Neutrophil (primary cell): ENCODE data around the gene CD247.

Source experiments
- H3K27ac ChIP-seq: fragments of 200-600 bp; sonication (generic); 2 replicates; pipeline ENCODE4 v1.5.1; 2016; ENCODE audit warnings: mild to moderate bottlenecking, moderate library complexity
- H3K27me3 ChIP-seq: fragments of 200-600 bp; sonication (generic); 2 replicates; pipeline ENCODE4 v1.6.0; 2016; ENCODE audit warnings: mild to moderate bottlenecking
- H3K36me3 ChIP-seq: fragments of 200-600 bp; sonication (generic); 2 replicates; pipeline ENCODE4 v1.5.1; 2017
- H3K4me1 ChIP-seq, 2 experiments: fragments of 200-600 bp in 1 of 2; sonication (generic) in 1 of 2; 1 replicate in 1 of 2; 2 replicates in 1 of 2; pipeline versions ENCODE4 v1.5.1 to v1.6.1; 2013 to 2016; ENCODE audit warnings: low read depth in 1 of 2, low read length in 1 of 2, mild to moderate bottlenecking in 1 of 2, moderate library complexity in 1 of 2; ENCODE audit not compliant: control insufficient read depth in 1 of 2, insufficient read depth in 1 of 2
- H3K4me3 ChIP-seq, 2 experiments: fragments of 200-600 bp in 1 of 2; sonication (generic) in 1 of 2; 1 replicate in 1 of 2; 2 replicates in 1 of 2; pipeline ENCODE4 v1.5.1; 2013 to 2016; ENCODE audit warnings: low read depth in 1 of 2, low read length in 1 of 2, mild to moderate bottlenecking in 1 of 2, moderate library complexity in 1 of 2
- H3K9me3 ChIP-seq: fragments of 200-600 bp; sonication (generic); 2 replicates; pipeline ENCODE4 v1.5.1; 2016
- CTCF ChIP-seq: fragments of 200-600 bp; sonication (generic); IDR thresholded peaks from 2 replicates; pipeline ENCODE4 v1.5.1; 2016; ENCODE audit warnings: antibody characterized with exemption

Gene CD247

DNA sequence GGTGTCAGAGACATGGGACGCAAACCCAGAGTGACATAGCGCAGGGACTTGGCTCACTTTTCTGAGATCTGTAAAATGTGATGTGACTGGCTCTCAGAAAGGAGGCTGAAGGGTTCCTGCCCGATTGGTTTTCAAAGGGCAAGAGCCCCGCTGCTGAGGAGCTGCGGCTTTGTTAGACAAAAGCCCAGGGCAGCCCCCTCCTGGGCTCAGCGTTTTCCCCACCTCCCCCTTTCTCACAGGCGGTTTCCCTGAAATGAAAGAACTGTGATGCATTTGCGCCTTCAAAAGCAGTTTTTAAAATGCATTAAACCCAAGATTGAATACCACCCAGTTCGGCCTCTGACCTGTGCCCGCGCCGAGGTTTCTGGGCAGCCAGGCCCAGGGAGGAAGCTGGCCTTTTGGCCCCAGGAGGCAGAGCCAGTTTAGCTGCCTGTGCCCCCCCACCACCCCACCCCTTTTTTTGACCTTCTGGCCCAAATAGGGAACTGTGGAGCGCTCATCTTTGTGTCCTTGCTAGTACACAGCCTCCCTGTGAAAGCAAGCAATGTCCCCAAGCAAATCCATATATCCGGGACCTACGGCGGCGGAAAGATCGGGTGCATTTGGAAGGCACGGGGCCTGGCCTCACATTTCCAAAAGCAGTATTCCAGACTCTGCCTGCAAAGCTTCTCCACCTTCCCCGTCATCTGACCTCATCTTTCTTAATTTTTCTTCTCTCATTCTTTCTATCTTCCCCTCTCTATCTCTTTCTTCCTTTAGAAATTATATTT, 28.6 kb downstream of the CD247 start:
- Histone ChIP-seq H3K27me3 (peaks cover 4% of the 10 kb centered on the region), H3K4me1 (no peaks in the 10 kb centered on the region), H3K36me3 (no peaks in the 10 kb centered on the region), H3K9me3 (no peaks in the 10 kb centered on the region), H3K4me3 (no peak overlapping the region), H3K27ac (no peak overlapping the region)
- TF ChIP-seq CTCF, result no peak

DNA sequence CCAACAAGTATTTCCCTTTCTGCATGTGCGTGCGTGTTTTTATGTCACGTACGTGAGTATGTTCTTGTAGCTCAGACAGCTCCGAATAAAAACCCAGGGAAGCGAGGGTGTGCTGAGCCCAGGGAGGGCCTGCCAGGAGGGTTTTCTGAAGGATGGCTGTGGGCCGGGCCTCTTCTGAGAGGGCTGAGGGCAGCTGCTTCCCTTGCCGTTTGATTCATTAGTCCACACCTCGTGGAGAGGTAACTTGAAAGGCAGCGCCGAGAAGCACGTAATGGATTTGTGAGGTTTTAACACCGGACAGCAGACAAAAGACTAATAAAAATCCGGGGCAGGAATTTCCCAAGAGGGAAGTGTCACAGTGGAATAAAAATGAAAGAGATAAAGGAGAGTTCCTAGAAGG, 29.5 kb downstream of the CD247 start:
- Histone ChIP-seq H3K4me3 (no peak overlapping the region), H3K36me3 (no peaks in the 10 kb centered on the region), H3K9me3 (no peaks in the 10 kb centered on the region), H3K27ac (no peak overlapping the region), H3K27me3 (no peaks in the 10 kb centered on the region), H3K4me1 (no peaks in the 10 kb centered on the region)
- no peak for TF ChIP-seq CTCF

GRCh38 chr1:167487614-167488013, 30.7 kb downstream of the CD247 start:
- TF ChIP-seq CTCF, result no peak
- Histone ChIP-seq H3K27ac (no peak overlapping the region), H3K9me3 (no peaks in the 10 kb centered on the region), H3K27me3 (no peaks in the 10 kb centered on the region), H3K4me1 (no peaks in the 10 kb centered on the region), H3K4me3 (no peak overlapping the region), H3K36me3 (no peaks in the 10 kb centered on the region)

DNA sequence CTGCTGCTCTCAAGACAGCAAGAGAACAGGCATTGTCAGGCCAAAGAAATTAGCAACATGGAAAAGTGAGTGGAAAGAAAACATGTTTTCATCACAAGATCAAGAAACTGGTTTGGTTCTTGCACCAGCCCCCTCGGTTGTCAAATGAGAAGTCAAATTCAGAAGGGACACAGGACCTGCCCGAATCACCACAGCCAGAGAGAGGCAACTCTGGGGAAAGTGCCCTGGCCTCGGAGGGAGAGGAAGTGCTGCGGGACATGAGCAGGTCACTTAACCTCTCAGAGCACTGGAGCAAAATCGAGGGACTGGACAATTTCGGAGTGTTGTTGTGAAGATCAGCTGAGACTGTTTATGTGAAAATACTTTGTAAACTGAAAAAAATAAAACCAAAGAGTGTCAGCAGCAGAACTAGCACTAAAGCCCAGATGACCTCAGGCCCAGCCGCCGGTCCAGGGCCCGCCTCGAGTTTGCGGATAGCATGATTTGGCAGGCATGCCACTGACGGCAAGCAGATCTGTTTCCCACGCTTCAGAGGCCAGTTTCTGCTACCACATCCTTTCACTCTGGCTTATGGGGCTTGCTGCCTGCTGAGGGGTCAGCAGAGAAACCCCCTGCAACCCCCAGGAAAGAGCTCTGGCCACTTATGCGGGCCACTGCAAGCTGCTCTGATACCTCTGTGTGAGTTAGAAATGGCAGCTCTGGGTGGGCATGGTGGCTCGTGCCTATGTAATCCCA, 32.1 kb downstream of the CD247 start:
- Histone ChIP-seq H3K36me3 (no peaks in the 10 kb centered on the region), H3K9me3 (no peaks in the 10 kb centered on the region), H3K27me3 (no peaks in the 10 kb centered on the region), H3K4me1 (no peaks in the 10 kb centered on the region), H3K27ac (no peak overlapping the region), H3K4me3 (no peak overlapping the region)
- TF ChIP-seq CTCF, result no peak

GRCh38 chr1:167484726-167485502, 33.4 kb downstream of the CD247 start:
- Histone ChIP-seq H3K4me3 (no peak overlapping the region), H3K4me1 (no peaks in the 10 kb centered on the region), H3K27ac (no peak overlapping the region), H3K9me3 (no peaks in the 10 kb centered on the region), H3K36me3 (no peaks in the 10 kb centered on the region), H3K27me3 (no peaks in the 10 kb centered on the region)
- TF ChIP-seq CTCF, result no peak
